Psoas muscle (tissue), 8 donors: Measurements from ENCODE around the gene RGS3. TPM values are rescaled to one million over a fixed set of nuclear protein-coding genes. Genes with fewer than 3 reads are reported as not detected.

ENCODE experiments used
- ATAC-seq, 4 donors: fragments of 200-7000 bp; cut with Tn5 transposase; one replicate each; pipeline ENCODE4 v1.9.1; 2020; ENCODE audit warnings: moderate library complexity in 3 of 4, mild to moderate bottlenecking in 2 of 4
- DNase-seq, 2 donors: peaks; one replicate each; pipeline ENCODE4 v3.0.0-alpha.2; 2020
- H3K27ac ChIP-seq: fragments of 200-600 bp; one replicate; pipeline ENCODE4 v1.8.0; 2022
- H3K27me3 ChIP-seq, 3 donors: fragments of 200-600 bp in 1 of 3; one replicate each; pipeline versions ENCODE4 v1.6.1 to v1.8.0; 2013 to 2022; ENCODE audit warnings: low read length in 2 of 3, mild to moderate bottlenecking in 2 of 3, moderate library complexity in 1 of 3; ENCODE audit not compliant: insufficient read depth in 3 of 3
- H3K36me3 ChIP-seq, 2 donors: fragments of 200-600 bp in 1 of 2; one replicate each; pipeline versions ENCODE4 v1.6.1 to v1.8.0; 2013 to 2022; ENCODE audit warnings: low read depth in 1 of 2, mild to moderate bottlenecking in 1 of 2, moderate library complexity in 1 of 2; ENCODE audit not compliant: insufficient read depth in 1 of 2
- H3K4me1 ChIP-seq: fragments of 200-600 bp; one replicate; pipeline ENCODE4 v1.8.0; 2022
- H3K4me3 ChIP-seq: fragments of 200-600 bp; one replicate; pipeline ENCODE4 v1.8.0; 2022; ENCODE audit warnings: mild to moderate bottlenecking
- H3K9me3 ChIP-seq: fragments of 200-600 bp; one replicate; pipeline ENCODE4 v1.8.0; 2022
- WGBS, 3 donors: extraction: QIAGEN DNeasy Blood & Tissue Kit; methylation state at CpG; one replicate each; pipeline versions ENCODE4 v1.1.6 to v1.1.7; 2013; 5-methylcytosine and 5-hydroxymethylcytosine counted together
- intact Hi-C, 2 donors: fragments of 100-400 bp; cut with DNase I; formaldehyde crosslinking; loops; one replicate each; pipeline versions ENCODE4 v1.11.0 to v1.14.2; 2022
- polyA plus RNA-seq, 3 donors: library from polyadenylated mRNA; stranded (reverse); fragments of 200-250 nt; gene quantifications; one replicate each; pipeline ENCODE4 v1.2.3, GENCODE V29; 2013
- total RNA-seq, 4 donors: library from RNA; stranded (reverse); fragmentation: NEBNext Ultra II Directional in 2 of 4; extraction: Animal tissue kit (Norgen Biotek cat#: 25700) in 2 of 4; gene quantifications; one replicate each; pipeline versions ENCODE4 v1.2.1 to v1.2.4, GENCODE V29; 2021 to 2023
- TF ChIP-seq, protein P1 (sequence below): fragments of 200-600 bp; IDR thresholded peaks from one replicate; pipeline ENCODE4 v1.8.0; 2022; ENCODE audit warnings: antibody characterized with exemption
- donor health status: healthy with polysubstance abuse.
- donor health status: DM: no; HTN: no; CAD: no; lungs with moderate emphysema.
- donor health status: Bipolar disorder and iron deficiency.
- donor health status: healthy.
- donor health status: DM: yes; HTN: yes; CAD: no.
- donor health status: DM: no; HTN: no; CAD: no.
- donor health status: DM: no; HTN: no; CAD: no.
- donor health status: DM: yes; HTN: yes; CAD: no.

RGS3 gene
- total and polyA plus RNA-seq, 7 donors: 7.1 to 38.1 (median 14.6) TPM

GRCh38 chr9:113592876-113593575 is 129.5 kb downstream of the RGS3 start:
- H3K27ac ChIP-seq: peak overlapping the region; percentile 74
- no peak for ATAC-seq
- H3K36me3 ChIP-seq: peaks cover 0 to 26% of the 10 kb centered on the region in 2 donors
- no peaks in the 10 kb centered on the region for H3K9me3 ChIP-seq
- TF ChIP-seq, protein P1, sequence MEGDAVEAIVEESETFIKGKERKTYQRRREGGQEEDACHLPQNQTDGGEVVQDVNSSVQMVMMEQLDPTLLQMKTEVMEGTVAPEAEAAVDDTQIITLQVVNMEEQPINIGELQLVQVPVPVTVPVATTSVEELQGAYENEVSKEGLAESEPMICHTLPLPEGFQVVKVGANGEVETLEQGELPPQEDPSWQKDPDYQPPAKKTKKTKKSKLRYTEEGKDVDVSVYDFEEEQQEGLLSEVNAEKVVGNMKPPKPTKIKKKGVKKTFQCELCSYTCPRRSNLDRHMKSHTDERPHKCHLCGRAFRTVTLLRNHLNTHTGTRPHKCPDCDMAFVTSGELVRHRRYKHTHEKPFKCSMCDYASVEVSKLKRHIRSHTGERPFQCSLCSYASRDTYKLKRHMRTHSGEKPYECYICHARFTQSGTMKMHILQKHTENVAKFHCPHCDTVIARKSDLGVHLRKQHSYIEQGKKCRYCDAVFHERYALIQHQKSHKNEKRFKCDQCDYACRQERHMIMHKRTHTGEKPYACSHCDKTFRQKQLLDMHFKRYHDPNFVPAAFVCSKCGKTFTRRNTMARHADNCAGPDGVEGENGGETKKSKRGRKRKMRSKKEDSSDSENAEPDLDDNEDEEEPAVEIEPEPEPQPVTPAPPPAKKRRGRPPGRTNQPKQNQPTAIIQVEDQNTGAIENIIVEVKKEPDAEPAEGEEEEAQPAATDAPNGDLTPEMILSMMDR: no peak
- no peaks in the 10 kb centered on the region for H3K27me3 ChIP-seq
- 63 to 77% (median 66%) methylated on average over 6 of the region's 6 CpGs for WGBS, 3 donors
- H3K4me1 ChIP-seq: peaks cover 39% of the 10 kb centered on the region
- no peak for DNase-seq
- H3K4me3 ChIP-seq: peak overlapping the region; percentile 76
- intact Hi-C loops: loop anchor here in 1 of 2 donors (1.0 to 10.0 kb wide), 3 partner anchors 44 to 318 kb away; partner anchors contain the start of genes ALAD, CDC26 and PRPF4

DNA sequence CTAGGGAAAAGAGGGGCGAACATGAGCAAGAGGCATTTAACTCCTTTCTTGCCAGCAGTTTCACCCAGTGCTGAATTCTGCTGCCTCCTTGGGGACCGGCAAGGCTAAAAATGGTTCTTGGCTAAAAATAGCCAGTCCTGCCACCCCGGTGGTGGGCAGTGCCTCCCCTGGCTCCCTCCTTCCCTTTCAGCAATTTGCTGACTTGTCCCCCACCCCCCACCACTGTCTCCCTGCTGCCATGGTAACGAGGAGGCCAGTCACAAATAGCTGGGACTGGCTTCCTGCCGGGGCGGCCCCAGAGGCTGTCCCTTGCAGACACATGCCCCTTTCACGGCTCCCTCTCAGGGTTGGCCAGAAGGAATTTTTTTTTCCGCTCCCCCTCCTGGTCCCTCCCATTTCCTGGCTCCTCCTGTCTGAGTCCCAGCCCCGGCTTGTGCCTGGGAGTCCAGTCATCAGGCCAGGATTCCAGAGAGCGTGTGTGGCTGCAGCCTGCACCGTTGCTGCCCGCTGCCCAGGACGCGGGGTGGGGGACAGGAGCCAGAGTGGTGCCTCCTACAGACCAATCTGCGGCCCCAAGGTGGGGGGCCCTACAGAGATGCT is 130.3 kb downstream of the RGS3 start:
- TF ChIP-seq, protein P1: no peak
- no peaks in the 10 kb centered on the region for H3K27me3 ChIP-seq
- H3K27ac ChIP-seq: peak overlapping the region; percentile 74
- 1 to 3% (median 2%) methylated on average over 15 of the region's 15 CpGs for WGBS, 3 donors
- H3K4me3 ChIP-seq: peak overlapping the region; percentile 76
- H3K4me1 ChIP-seq: peaks cover 46% of the 10 kb centered on the region
- peak; percentile 88 to 92 (median 91) for ATAC-seq
- peaks cover 0 to 26% of the 10 kb centered on the region in 2 donors for H3K36me3 ChIP-seq
- peak; percentile 91 to 95 for DNase-seq
- intact Hi-C loops: loop anchor here in 1 of 2 donors (5.0 to 10.0 kb wide), 2 partner anchors 191 to 319 kb away; partner anchors contain the start of genes ALAD, CDC26 and PRPF4
- H3K9me3 ChIP-seq: no peaks in the 10 kb centered on the region

GRCh38 chr9:113594484-113595299 is 131.2 kb downstream of the RGS3 start:
- Histone ChIP-seq H3K27me3 (no peaks in the 10 kb centered on the region), H3K9me3 (no peaks in the 10 kb centered on the region), H3K27ac (peak overlapping the region; percentile 74), H3K36me3 (peaks cover 0 to 26% of the 10 kb centered on the region in 2 donors), H3K4me3 (peak overlapping the region; percentile 76), H3K4me1 (peaks cover 54% of the 10 kb centered on the region)
- intact Hi-C loops: loop anchor here in 1 of 2 donors (5.0 to 10.0 kb wide), 2 partner anchors 192 to 320 kb away; partner anchors contain the start of genes ALAD, CDC26 and PRPF4
- ATAC-seq (peak in 2 of 4 donors; percentile 13 to 28), DNase-seq (peak in 1 of 2 donors; percentile 57)
- WGBS, 3 donors: 13 to 31% (median 21%) methylated on average over 18 to 19 of the region's 19 CpGs
- TF ChIP-seq, protein P1: no peak

DNA sequence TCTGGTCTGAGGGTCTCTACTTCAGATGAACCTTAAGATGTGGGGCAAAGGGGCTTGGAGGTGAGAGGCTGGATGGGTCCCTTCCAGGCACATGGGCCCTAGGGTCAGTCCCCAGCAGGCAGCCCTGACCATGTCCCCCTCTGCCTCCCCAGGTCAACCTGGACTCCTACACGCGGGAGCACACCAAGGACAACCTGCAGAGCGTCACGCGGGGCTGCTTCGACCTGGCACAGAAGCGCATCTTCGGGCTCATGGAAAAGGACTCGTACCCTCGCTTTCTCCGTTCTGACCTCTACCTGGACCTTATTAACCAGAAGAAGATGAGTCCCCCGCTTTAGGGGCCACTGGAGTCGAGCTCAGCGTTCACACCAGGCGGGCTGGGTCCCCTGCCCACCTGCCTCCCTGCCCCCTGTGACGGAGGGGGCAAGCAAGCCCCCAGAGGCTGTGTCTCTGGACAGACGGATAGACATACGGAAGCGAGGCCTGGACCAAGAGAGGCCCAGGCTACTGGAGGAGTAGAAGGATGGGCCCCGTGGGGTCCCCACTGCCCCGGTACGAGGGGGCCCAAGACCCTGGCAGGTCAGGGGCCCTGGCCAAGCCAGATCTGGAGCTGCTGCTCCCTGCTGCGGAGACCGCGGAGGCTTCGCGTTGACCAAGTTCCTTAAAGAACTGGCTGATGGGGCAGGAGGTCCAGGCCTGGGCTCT is 133.2 kb downstream of the RGS3 start:
- Histone ChIP-seq H3K4me3 (peak overlapping the region; percentile 76), H3K9me3 (no peaks in the 10 kb centered on the region), H3K4me1 (peaks cover 62% of the 10 kb centered on the region), H3K36me3 (peaks cover 0 to 26% of the 10 kb centered on the region in 2 donors), H3K27ac (no peak overlapping the region), H3K27me3 (no peaks in the 10 kb centered on the region)
- intact Hi-C loops: loop anchor here in 1 of 2 donors (10.0 kb wide), 1 partner anchor 322 kb away; the partner anchor contains the start of genes CDC26 and PRPF4
- ATAC-seq (no peak), DNase-seq (peak in 1 of 2 donors; percentile 45)
- TF ChIP-seq, protein P1: no peak
- 73 to 82% (median 77%) methylated on average over 27 of the region's 27 CpGs for WGBS, 3 donors
